Stimulated activated CD4-positive, alpha-beta T cell treated with anti-CD3 and anti-CD28 coated beads, Interleukin-4, amount 100 ng/mL, for 1 hour (primary cell): Measurements from ENCODE around the gene RASSF9.

Source experiments
- DNase-seq: peaks from one replicate; pipeline ENCODE4 v3.0.0-alpha.2; 2020

The RASSF9 gene

GRCh38 chr12:85836197-85837090 is at the start of gene RASSF9:
RASSF9 (minus strand) TSS chr12:85836409; CDS start chr12:85836201, 208 bp downstream.
- no peak for DNase-seq

- DNase-seq: no peak
These were observed 47.6 kb upstream of the RASSF9 start for GRCh38 chr12:85883763-85884162.

GRCh38 chr12:85877459-85877858 is 41.2 kb upstream of the RASSF9 start:
- DNase-seq: no peak

- DNase-seq: no peak
These were observed 37.8 kb upstream of the RASSF9 start, which contains the start of gene NTS for GRCh38 chr12:85874031-85874461. NTS (plus strand) TSS chr12:85874295; CDS start chr12:85874404, 109 bp downstream.

- no peak for DNase-seq
These were observed 36.4 kb upstream of the RASSF9 start for GRCh38 chr12:85872497-85873091.

GRCh38 chr12:85866986-85867776 is 31.0 kb upstream of the RASSF9 start:
- DNase-seq: no peak

GRCh38 chr12:85865890-85866289 is 29.7 kb upstream of the RASSF9 start:
- no peak for DNase-seq

- DNase-seq: no peak
These were observed 20.8 kb upstream of the RASSF9 start for GRCh38 chr12:85856966-85857365.

- no peak for DNase-seq
These were observed 19.1 kb upstream of the RASSF9 start for GRCh38 chr12:85855305-85855704.

- no peak for DNase-seq
These were observed 13.1 kb upstream of the RASSF9 start for GRCh38 chr12:85849344-85849743.

GRCh38 chr12:85843606-85844310 is 7.5 kb upstream of the RASSF9 start:
- no peak for DNase-seq

- no peak for DNase-seq
These were observed 598 bp downstream of the RASSF9 start for GRCh38 chr12:85835426-85836196.

GRCh38 chr12:85834378-85834777 is 1.8 kb downstream of the RASSF9 start:
- no peak for DNase-seq

GRCh38 chr12:85833579-85833978 is 2.6 kb downstream of the RASSF9 start:
- no peak for DNase-seq

- no peak for DNase-seq
These were observed 4.8 kb downstream of the RASSF9 start for GRCh38 chr12:85831327-85831990.

GRCh38 chr12:85829391-85829790 is 6.8 kb downstream of the RASSF9 start:
- DNase-seq: no peak

- DNase-seq: no peak
These were observed 7.6 kb downstream of the RASSF9 start for GRCh38 chr12:85828576-85828975.

GRCh38 chr12:85825746-85826145 is 10.5 kb downstream of the RASSF9 start:
- DNase-seq: no peak

- DNase-seq: no peak
These were observed 12.6 kb downstream of the RASSF9 start for GRCh38 chr12:85823436-85824180.

- DNase-seq: no peak
These were observed 14.4 kb downstream of the RASSF9 start for GRCh38 chr12:85821759-85822158.

- DNase-seq: no peak
These were observed 15.0 kb downstream of the RASSF9 start for GRCh38 chr12:85821206-85821605.
